Activated B cell treated with CpG ODN at 0.5 μM for 24 hours (primary cell): ENCODE measurements around the gene CCNB1. TPM values are rescaled to one million over a fixed set of nuclear protein-coding genes. Genes with fewer than 3 reads are reported as not detected.
"Not testable (repeated sequence)": the region's sequence is repeated elsewhere in the genome, so short reads cannot be mapped to it uniquely, and the experiment has no call there.

Experiments
- ATAC-seq: fragments of 200-7000 bp; cut with Tn5 transposase; one replicate; pipeline ENCODE4 v1.10.0; 2021; ENCODE audit warnings: low read depth, mild to moderate bottlenecking, moderate library complexity
- CTCF ChIA-PET: fragments of 350-600 bp; sonication (Branson Sonifier 250); formaldehyde crosslinking; loops from one replicate; lab custom pipeline; 2021; ENCODE audit warnings: antibody characterized with exemption; lab: Charles Lee
- POLR2A ChIA-PET: fragments of 350-600 bp; sonication (Branson Sonifier 250); formaldehyde crosslinking; loops from one replicate; lab custom pipeline; 2021; ENCODE audit warnings: antibody characterized with exemption; lab: Charles Lee
- DNase-seq: peaks from one replicate; pipeline ENCODE4 v3.0.0; 2022
- H3K27ac Mint-ChIP-seq: one replicate; pipeline ENCODE4 v1.8.0; 2020; ENCODE audit warnings: mixed read lengths
- H3K27me3 Mint-ChIP-seq: one replicate; pipeline ENCODE4 v1.8.0; 2021; ENCODE audit warnings: mixed read lengths
- H3K36me3 Mint-ChIP-seq: one replicate; pipeline ENCODE4 v1.8.0; 2021; ENCODE audit warnings: low read depth, mixed read lengths
- H3K4me1 Mint-ChIP-seq: one replicate; pipeline ENCODE4 v1.8.0; 2021; ENCODE audit warnings: mixed read lengths
- H3K4me3 Mint-ChIP-seq: one replicate; pipeline ENCODE4 v1.8.0; 2020; ENCODE audit warnings: mild to moderate bottlenecking, mixed read lengths
- H3K9me3 Mint-ChIP-seq: one replicate; pipeline ENCODE4 v1.8.0; 2020; ENCODE audit warnings: mixed read lengths
- CTCF ChIP-seq: fragments of 200-600 bp; IDR thresholded peaks from one replicate; pipeline ENCODE4 v1.8.0; 2022; ENCODE audit warnings: antibody characterized with exemption, mild to moderate bottlenecking
- intact Hi-C: fragments of 100-400 bp; cut with micrococcal nuclease; formaldehyde crosslinking; loops from one replicate; pipeline ENCODE4 v1.15.1; 2024
- total RNA-seq: library from RNA; stranded (reverse); gene quantifications from 2 replicates; pipeline ENCODE4 v1.2.3, GENCODE V29; 2022

Gene CCNB1
- total RNA-seq, 1 donor from 2014 or later: 10.6 TPM

GRCh38 chr5:69136293-69136692 is 30.7 kb upstream of the CCNB1 start:
- Mint-ChIP-seq H3K36me3 (peaks cover 5% of the 10 kb centered on the region), H3K27me3 (no peaks in the 10 kb centered on the region), H3K4me3 (peak overlapping the region; percentile 25), H3K4me1 (peaks cover 24% of the 10 kb centered on the region), H3K27ac (peak overlapping the region; percentile 86), H3K9me3 (peaks cover 13% of the 10 kb centered on the region)
- TF ChIP-seq CTCF: no peak
- CTCF ChIA-PET: no interaction called here
- ATAC-seq: peak; percentile 85
- DNase-seq: no peak
- intact Hi-C loops: loop anchor here (1.0 kb wide), 1 partner anchor 30 kb away; no protein-coding TSS in a partner anchor
- POLR2A ChIA-PET: no interaction called here

- POLR2A ChIA-PET: not testable (repeated sequence)
These were observed 29.7 kb upstream of the CCNB1 start for GRCh38 chr5:69137208-69137607.

GRCh38 chr5:69137807-69138206 is 29.1 kb upstream of the CCNB1 start:
- H3K27me3 Mint-ChIP-seq: no peaks in the 10 kb centered on the region
- H3K36me3 Mint-ChIP-seq: peaks cover 4% of the 10 kb centered on the region
- H3K9me3 Mint-ChIP-seq: peaks cover 13% of the 10 kb centered on the region
- no peak overlapping the region for H3K4me3 Mint-ChIP-seq
- TF ChIP-seq CTCF: no peak
- H3K4me1 Mint-ChIP-seq: peaks cover 24% of the 10 kb centered on the region
- intact Hi-C loops: no loop called here
- ATAC-seq (no peak), DNase-seq (no peak)
- CTCF ChIA-PET: no interaction called here
- H3K27ac Mint-ChIP-seq: no peak overlapping the region
- POLR2A ChIA-PET: no interaction called here

More at GRCh38 chr5:69137208-69137607, 29.7 kb upstream of the CCNB1 start:
- H3K36me3 Mint-ChIP-seq, ATAC-seq, H3K4me3 Mint-ChIP-seq, intact Hi-C loops, DNase-seq, H3K27me3 Mint-ChIP-seq, H3K27ac Mint-ChIP-seq, CTCF ChIA-PET: not testable (repeated sequence)
- Mint-ChIP-seq H3K9me3 (peaks cover 13% of the 10 kb centered on the region), H3K4me1 (peaks cover 24% of the 10 kb centered on the region)

- Mint-ChIP-seq H3K9me3 (peaks cover 16% of the 10 kb centered on the region), H3K4me3 (no peak overlapping the region), H3K36me3 (peaks cover under 1% of the 10 kb centered on the region), H3K27me3 (no peaks in the 10 kb centered on the region), H3K27ac (no peak overlapping the region), H3K4me1 (peaks cover 20% of the 10 kb centered on the region)
- intact Hi-C loops: no loop called here
- DNase-seq (no peak), ATAC-seq (no peak)
- POLR2A ChIA-PET: no interaction called here
- CTCF ChIA-PET: no interaction called here
- no peak for TF ChIP-seq CTCF
These were observed 28.2 kb upstream of the CCNB1 start for GRCh38 chr5:69138766-69139165.

GRCh38 chr5:69140239-69140638 is 26.7 kb upstream of the CCNB1 start:
- H3K36me3 Mint-ChIP-seq, H3K4me3 Mint-ChIP-seq, POLR2A ChIA-PET, DNase-seq, H3K27ac Mint-ChIP-seq, intact Hi-C loops, CTCF ChIA-PET, H3K27me3 Mint-ChIP-seq, ATAC-seq: not testable (repeated sequence)
- Mint-ChIP-seq H3K9me3 (peaks cover 16% of the 10 kb centered on the region), H3K4me1 (peaks cover 14% of the 10 kb centered on the region)

- TF ChIP-seq CTCF: no peak
- Mint-ChIP-seq H3K27ac (no peak overlapping the region), H3K4me3 (no peak overlapping the region), H3K36me3 (no peaks in the 10 kb centered on the region), H3K9me3 (peaks cover 16% of the 10 kb centered on the region), H3K4me1 (peaks cover 8% of the 10 kb centered on the region), H3K27me3 (no peaks in the 10 kb centered on the region)
- CTCF ChIA-PET: no interaction called here
- ATAC-seq (no peak), DNase-seq (no peak)
- intact Hi-C loops: no loop called here
- POLR2A ChIA-PET: no interaction called here
These were observed 26.1 kb upstream of the CCNB1 start for GRCh38 chr5:69140827-69141226.

- H3K4me1 Mint-ChIP-seq, DNase-seq, H3K36me3 Mint-ChIP-seq, POLR2A ChIA-PET, H3K4me3 Mint-ChIP-seq, intact Hi-C loops, ATAC-seq, H3K27me3 Mint-ChIP-seq, H3K9me3 Mint-ChIP-seq, H3K27ac Mint-ChIP-seq: not testable (repeated sequence)
- CTCF ChIA-PET: interaction anchor here (0.6 kb wide), 1 partner anchor 164 kb away, joined by 3 read pairs; no protein-coding TSS in a partner anchor
These were observed 18.4 kb upstream of the CCNB1 start for GRCh38 chr5:69148576-69148975.
